ENCODE results near the gene LNX1.

DNA sequence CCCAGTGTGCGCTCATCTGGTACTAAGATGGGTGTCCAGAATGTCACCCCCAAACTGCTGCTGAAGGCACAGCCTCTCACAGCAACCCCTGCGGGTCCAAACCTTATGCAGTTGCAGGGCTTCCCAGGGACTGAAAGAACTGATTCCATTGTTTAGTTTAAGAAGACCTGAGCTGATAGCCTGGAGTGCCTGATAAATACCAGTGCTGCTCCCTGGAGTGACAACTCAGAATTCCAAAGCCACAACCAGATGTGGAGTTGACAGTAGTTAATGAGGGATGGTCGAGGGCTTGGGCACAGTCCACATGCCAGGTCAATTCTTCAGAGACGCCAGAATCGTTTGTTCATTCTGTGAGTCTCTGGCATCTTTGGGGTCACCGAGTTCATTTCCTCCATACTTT lies 71.2 kb downstream of the LNX1 start:
- TF ChIP-seq, protein P1, sequence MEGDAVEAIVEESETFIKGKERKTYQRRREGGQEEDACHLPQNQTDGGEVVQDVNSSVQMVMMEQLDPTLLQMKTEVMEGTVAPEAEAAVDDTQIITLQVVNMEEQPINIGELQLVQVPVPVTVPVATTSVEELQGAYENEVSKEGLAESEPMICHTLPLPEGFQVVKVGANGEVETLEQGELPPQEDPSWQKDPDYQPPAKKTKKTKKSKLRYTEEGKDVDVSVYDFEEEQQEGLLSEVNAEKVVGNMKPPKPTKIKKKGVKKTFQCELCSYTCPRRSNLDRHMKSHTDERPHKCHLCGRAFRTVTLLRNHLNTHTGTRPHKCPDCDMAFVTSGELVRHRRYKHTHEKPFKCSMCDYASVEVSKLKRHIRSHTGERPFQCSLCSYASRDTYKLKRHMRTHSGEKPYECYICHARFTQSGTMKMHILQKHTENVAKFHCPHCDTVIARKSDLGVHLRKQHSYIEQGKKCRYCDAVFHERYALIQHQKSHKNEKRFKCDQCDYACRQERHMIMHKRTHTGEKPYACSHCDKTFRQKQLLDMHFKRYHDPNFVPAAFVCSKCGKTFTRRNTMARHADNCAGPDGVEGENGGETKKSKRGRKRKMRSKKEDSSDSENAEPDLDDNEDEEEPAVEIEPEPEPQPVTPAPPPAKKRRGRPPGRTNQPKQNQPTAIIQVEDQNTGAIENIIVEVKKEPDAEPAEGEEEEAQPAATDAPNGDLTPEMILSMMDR (conservative IDR thresholded peaks at IDR 0.05; ENCODE audit: low read length) = no peak
- TF ChIP-seq EZH2phosphoT487 (IDR thresholded peaks at IDR 0.05; ENCODE audit: borderline replicate concordance) = no peak

All from Loucy (cell line).